ENCODE data around the gene CADM1.

- TF ChIP-seq CTCF (IDR thresholded peaks at IDR 0.05) (no peak), POLR2AphosphoS5 (IDR thresholded peaks at IDR 0.05) (no peak), POLR2A (IDR thresholded peaks at IDR 0.05) (no peak)
Observed at GRCh38 chr11:115379528-115379927, 124.7 kb downstream of the CADM1 start.

All from prostate gland (tissue), 2 donors.